Kidney (tissue), 14 donors: ENCODE measurements around the gene KAT2B. TPM values are rescaled to one million over a fixed set of nuclear protein-coding genes. Genes with fewer than 3 reads are reported as not detected.

Source experiments
- DNase-seq, 5 donors: peaks; one replicate each; pipeline ENCODE4 v3.0.0-alpha.2; 2013 to 2020
- FAIRE-seq: peaks from 2 replicates; lab custom pipeline; 2012; peaks lifted over from hg19 to GRCh38; lab: Jason Lieb, UNC
- H3K27ac ChIP-seq, 2 donors: one replicate each; pipeline ENCODE4 v1.7.0; 2013; ENCODE audit warnings: low read depth in 2 of 2, low read length in 2 of 2, inconsistent platforms in 1 of 2
- H3K27me3 ChIP-seq: one replicate; pipeline ENCODE4 v1.7.1; 2013; ENCODE audit warnings: low read length, inconsistent platforms; ENCODE audit not compliant: control insufficient read depth, insufficient read depth
- H3K36me3 ChIP-seq, 3 donors: one replicate each; pipeline versions ENCODE4 v1.7.0 to v1.7.1; 2013; ENCODE audit warnings: low read length in 3 of 3, control low read depth in 1 of 3, inconsistent platforms in 1 of 3; ENCODE audit not compliant: insufficient read depth in 3 of 3, control insufficient read depth in 2 of 3
- H3K4me1 ChIP-seq, 3 donors: one replicate each; pipeline versions ENCODE4 v1.7.0 to v1.7.1; 2013; ENCODE audit warnings: low read length in 3 of 3, inconsistent platforms in 1 of 3, low read depth in 1 of 3; ENCODE audit not compliant: control insufficient read depth in 2 of 3, insufficient read depth in 2 of 3
- H3K4me3 ChIP-seq, 3 donors: one replicate each; pipeline versions ENCODE4 v1.7.0 to v1.8.1; 2013; ENCODE audit warnings: low read length in 3 of 3, control low read depth in 1 of 3, inconsistent platforms in 1 of 3
- H3K9ac ChIP-seq, 3 donors: one replicate each; pipeline versions ENCODE4 v1.7.0 to v1.7.1; 2013; ENCODE audit warnings: low read length in 3 of 3, control low read depth in 1 of 3, inconsistent platforms in 1 of 3
- H3K9me3 ChIP-seq, 3 donors: one replicate each; pipeline versions ENCODE4 v1.7.0 to v1.7.1; 2013; ENCODE audit warnings: low read length in 3 of 3, control low read depth in 1 of 3, inconsistent platforms in 1 of 3; ENCODE audit not compliant: control insufficient read depth in 2 of 3, insufficient read depth in 1 of 3
- CTCF ChIP-seq: IDR thresholded peaks from 3 replicates; pipeline ENCODE4 v1.5.1; 2012; ENCODE audit warnings: mild to moderate bottlenecking, moderate library complexity, borderline replicate concordance; ENCODE audit not compliant: insufficient read depth; ENCODE audit errors: extremely low read depth
- intact Hi-C: fragments of 100-400 bp; cut with DNase I; formaldehyde crosslinking; loops from one replicate; pipeline ENCODE4 v1.11.1; 2022
- polyA plus RNA-seq: library from polyadenylated mRNA; stranded (reverse); fragments of 350-450 nt; fragmentation: Illumina TruSeq; extraction: RNeasy Lipid Tissue Mini Kit (QIAGEN cat#74804); gene quantifications from one replicate; pipeline ENCODE4 v1.2.3, GENCODE V29; 2014; ENCODE audit warnings: low read depth, low replicate concordance; ENCODE audit not compliant: insufficient read depth
- total RNA-seq: library from RNA; stranded (reverse); fragmentation: NEBNext Ultra II Directional; extraction: Animal tissue kit (Norgen Biotek cat#: 25700); gene quantifications from one replicate; pipeline ENCODE4 v1.2.1, GENCODE V29; 2021
- donor health status: control.
- donor health status: control.
- donor health status: control.
- donor health status: control.
- donor health status: control.
- donor health status: DM: yes; HTN: yes; CAD: no.
- donor health status: Normal renal cell carcinoma (clear cell type).

The KAT2B gene
- total and polyA plus RNA-seq, 2 donors from 2014 or later = 9.5 to 30.1 TPM

DNA sequence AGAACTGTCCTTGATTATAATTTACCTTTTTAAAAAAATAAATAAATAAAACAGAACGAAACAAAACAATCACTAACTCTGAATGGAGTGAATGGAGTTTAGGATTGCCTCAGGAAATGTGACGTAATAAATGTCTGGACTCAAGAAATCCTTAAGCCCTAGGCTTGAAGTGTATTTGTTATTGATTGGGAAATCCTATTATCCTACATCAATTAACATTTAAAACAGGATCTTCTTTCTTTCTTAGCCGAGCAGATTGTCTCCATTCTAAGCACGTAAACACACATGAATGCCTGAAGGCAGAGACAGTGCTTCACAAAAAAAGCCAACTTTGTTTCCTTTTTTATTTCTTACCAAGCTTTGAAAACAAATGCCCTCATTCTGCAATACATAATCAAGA is 33.4 kb downstream of the KAT2B start:
- H3K4me3 ChIP-seq = no peak overlapping the region
- H3K36me3 ChIP-seq = no peaks in the 10 kb centered on the region
- H3K27ac ChIP-seq = no peak overlapping the region
- no peaks in the 10 kb centered on the region for H3K4me1 ChIP-seq
- no peak overlapping the region for H3K9ac ChIP-seq
- no peaks in the 10 kb centered on the region for H3K27me3 ChIP-seq
- H3K9me3 ChIP-seq = no peaks in the 10 kb centered on the region
- intact Hi-C loops = no loop called here
- FAIRE-seq (no peak), DNase-seq (no peak)
- TF ChIP-seq CTCF = no peak

GRCh38 chr3:20074226-20075063 is 34.2 kb downstream of the KAT2B start:
- no peak for FAIRE-seq
- intact Hi-C loops = no loop called here
- no peak overlapping the region for H3K4me3 ChIP-seq
- H3K27ac ChIP-seq = no peak overlapping the region
- H3K4me1 ChIP-seq = no peaks in the 10 kb centered on the region
- TF ChIP-seq CTCF = no peak
- no peak overlapping the region for H3K9ac ChIP-seq
- H3K9me3 ChIP-seq = no peaks in the 10 kb centered on the region
- no peaks in the 10 kb centered on the region for H3K36me3 ChIP-seq
- no peak for DNase-seq
- H3K27me3 ChIP-seq = no peaks in the 10 kb centered on the region

GRCh38 chr3:20075197-20075596 is 35.0 kb downstream of the KAT2B start:
- H3K36me3 ChIP-seq = no peaks in the 10 kb centered on the region
- intact Hi-C loops = no loop called here
- H3K27ac ChIP-seq = no peak overlapping the region
- no peaks in the 10 kb centered on the region for H3K27me3 ChIP-seq
- DNase-seq (no peak), FAIRE-seq (no peak)
- no peak overlapping the region for H3K9ac ChIP-seq
- H3K4me3 ChIP-seq = no peak overlapping the region
- no peaks in the 10 kb centered on the region for H3K4me1 ChIP-seq
- H3K9me3 ChIP-seq = no peaks in the 10 kb centered on the region
- no peak for TF ChIP-seq CTCF
